GM19351 (cell line): ENCODE data around the gene PDIA6.
A peak's percentile ranks its signal among the peaks of the same experiment; 100 is the strongest.

Experiments
- ATAC-seq: cut with Tn5 transposase; IDR thresholded peaks from one replicate; pipeline ENCODE4 v1.9.1; 2021; ENCODE audit warnings: mild to moderate bottlenecking, moderate library complexity; ENCODE audit not compliant: unreplicated experiment

The PDIA6 gene

GRCh38 chr2:10812362-10813162 lies at the start of gene PDIA6:
PDIA6 (minus strand) TSS chr2:10812785; CDS start chr2:10812696, 89 bp downstream.
- ATAC-seq: peak; percentile 81

- no peak for ATAC-seq
Observed at GRCh38 chr2:10862330-10862729, 49.7 kb upstream of the PDIA6 start.

- no peak for ATAC-seq
Observed at GRCh38 chr2:10861765-10862164, 49.2 kb upstream of the PDIA6 start.

- ATAC-seq: no peak
Observed at GRCh38 chr2:10860814-10861325, 48.3 kb upstream of the PDIA6 start.

GRCh38 chr2:10860081-10860813 lies 47.7 kb upstream of the PDIA6 start:
- ATAC-seq: no peak

- no peak for ATAC-seq
Observed at GRCh38 chr2:10859278-10859677, 46.7 kb upstream of the PDIA6 start.

- no peak for ATAC-seq
Observed at GRCh38 chr2:10848541-10848940, 36.0 kb upstream of the PDIA6 start.

- no peak for ATAC-seq
Observed at GRCh38 chr2:10847008-10847407, 34.4 kb upstream of the PDIA6 start.

GRCh38 chr2:10846110-10846861 lies 33.7 kb upstream of the PDIA6 start:
- no peak for ATAC-seq

GRCh38 chr2:10845640-10846039 lies 33.1 kb upstream of the PDIA6 start:
- no peak for ATAC-seq

- ATAC-seq: no peak
Observed at GRCh38 chr2:10844097-10844496, 31.5 kb upstream of the PDIA6 start.

- ATAC-seq: no peak
Observed at GRCh38 chr2:10842506-10842905, 29.9 kb upstream of the PDIA6 start.

- no peak for ATAC-seq
Observed at GRCh38 chr2:10841547-10842219, 29.1 kb upstream of the PDIA6 start.

GRCh38 chr2:10839813-10840212 lies 27.2 kb upstream of the PDIA6 start:
- ATAC-seq: no peak

- no peak for ATAC-seq
Observed at GRCh38 chr2:10838734-10839133, 26.1 kb upstream of the PDIA6 start.

GRCh38 chr2:10837298-10838266 lies 25.0 kb upstream of the PDIA6 start:
- no peak for ATAC-seq

- ATAC-seq: peak; percentile 85
Observed at GRCh38 chr2:10835052-10835970, 22.7 kb upstream of the PDIA6 start.

- ATAC-seq: no peak
Observed at GRCh38 chr2:10834068-10834655, 21.6 kb upstream of the PDIA6 start.
